GM21360 (cell line): Measurements from ENCODE around the gene AK8.
"Not testable (repeated sequence)": the region's sequence is repeated elsewhere in the genome, so short reads cannot be mapped to it uniquely, and the experiment has no call there.

ENCODE experiments used
- ATAC-seq: cut with Tn5 transposase; IDR thresholded peaks from one replicate; pipeline ENCODE4 v1.9.1; 2021; ENCODE audit warnings: mild to moderate bottlenecking, moderate library complexity; ENCODE audit not compliant: unreplicated experiment

The AK8 gene

DNA sequence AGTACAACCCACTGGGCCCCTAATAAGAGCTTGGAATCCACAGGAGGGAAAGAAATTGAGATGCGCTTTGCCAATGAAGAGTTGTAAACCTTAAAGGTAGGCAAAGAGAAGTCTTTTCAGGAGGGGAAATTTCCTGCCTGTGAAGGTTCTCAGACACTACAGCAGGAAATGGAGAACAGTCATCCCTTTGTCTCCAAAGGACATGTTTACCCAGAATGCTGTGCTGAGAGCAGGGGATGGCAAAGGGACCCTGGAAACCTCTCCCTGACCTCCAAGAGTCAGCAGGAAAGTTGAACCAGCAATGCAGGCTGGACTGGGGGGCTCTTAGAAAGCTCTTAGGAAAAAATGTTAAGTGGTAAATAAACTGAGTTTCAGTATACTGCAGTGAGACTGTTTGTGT, 103.2 kb downstream of the AK8 start:
- no peak for ATAC-seq

DNA sequence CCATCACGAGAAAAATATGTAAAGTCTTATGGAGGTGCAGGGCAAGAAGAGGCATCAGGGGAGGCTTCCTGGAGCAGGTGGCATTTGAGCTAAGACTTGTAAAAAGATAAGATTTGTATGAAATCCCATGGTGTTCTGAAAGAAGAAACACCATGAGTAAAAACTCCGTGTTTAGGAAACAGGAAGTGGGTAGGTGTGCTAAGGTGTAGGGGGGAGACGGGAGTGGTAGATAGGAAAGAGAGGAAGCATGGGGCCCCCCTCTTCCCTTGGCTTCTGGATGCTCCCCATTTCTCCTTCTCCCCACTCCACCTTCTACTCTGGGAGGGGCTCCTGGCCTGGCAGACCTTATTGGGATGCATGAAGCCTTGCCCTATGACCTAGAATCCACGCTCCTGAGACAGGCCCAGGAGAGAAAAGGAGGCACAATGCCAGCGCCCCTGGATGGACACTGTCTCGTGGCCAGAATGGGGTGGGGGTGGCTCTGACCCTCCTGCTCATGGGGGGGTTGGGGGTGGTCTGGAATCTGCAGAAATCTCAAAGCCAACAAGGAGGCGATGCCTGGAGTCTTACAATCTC, 104.2 kb downstream of the AK8 start:
- no peak for ATAC-seq

- no peak for ATAC-seq
These were observed 105.0 kb downstream of the AK8 start for GRCh38 chr9:132773093-132773492.

DNA sequence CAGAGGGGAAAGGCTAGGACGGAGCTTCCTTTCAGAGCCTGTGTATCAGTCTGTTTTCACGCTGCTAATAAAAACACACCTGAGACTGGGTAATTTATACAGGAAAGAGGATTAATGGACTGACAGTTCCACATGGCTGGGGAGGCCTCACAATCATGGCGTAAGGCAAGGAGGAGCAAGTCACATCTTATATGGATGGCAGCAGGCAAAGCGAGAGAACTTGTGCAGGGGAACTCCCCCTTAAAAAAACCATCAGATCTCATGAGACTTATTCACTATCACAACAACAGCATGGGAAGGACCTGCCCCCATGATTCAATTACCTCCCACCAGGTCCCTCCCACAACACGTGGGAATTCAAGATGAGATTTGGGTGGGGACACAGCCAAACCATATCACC, 106.3 kb downstream of the AK8 start:
- ATAC-seq: not testable (repeated sequence)

DNA sequence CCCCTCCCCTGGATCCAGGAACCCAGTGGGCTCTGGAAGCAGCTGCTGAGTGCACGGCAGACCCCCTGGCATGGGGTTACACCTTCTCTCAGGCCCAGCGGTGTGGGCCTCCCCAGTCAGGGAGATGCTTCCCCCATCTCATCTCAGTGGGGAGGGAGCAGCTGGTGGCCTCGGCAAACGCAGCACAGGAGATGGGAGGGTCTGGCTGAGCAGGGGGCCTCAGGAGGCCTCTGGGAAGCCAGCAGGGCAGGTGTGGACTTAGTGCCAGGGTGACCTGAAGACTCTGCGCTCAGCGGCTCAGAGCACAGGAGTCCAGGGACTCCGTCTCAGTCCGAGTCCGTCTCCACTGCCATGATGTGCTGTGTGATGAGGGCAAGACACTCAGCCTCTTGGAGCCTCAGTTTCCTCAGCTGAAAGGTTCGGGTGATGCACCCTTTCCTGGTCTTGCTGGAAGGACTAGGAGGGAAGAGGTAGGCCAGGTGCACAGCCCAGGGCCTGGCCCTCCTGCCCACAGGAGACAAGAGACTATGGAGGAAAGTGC, 107.2 kb downstream of the AK8 start:
- ATAC-seq: no peak

- ATAC-seq: no peak
These were observed 107.9 kb downstream of the AK8 start for GRCh38 chr9:132769906-132770769.

GRCh38 chr9:132768932-132769905, 108.9 kb downstream of the AK8 start:
- peak; percentile 57 for ATAC-seq

DNA sequence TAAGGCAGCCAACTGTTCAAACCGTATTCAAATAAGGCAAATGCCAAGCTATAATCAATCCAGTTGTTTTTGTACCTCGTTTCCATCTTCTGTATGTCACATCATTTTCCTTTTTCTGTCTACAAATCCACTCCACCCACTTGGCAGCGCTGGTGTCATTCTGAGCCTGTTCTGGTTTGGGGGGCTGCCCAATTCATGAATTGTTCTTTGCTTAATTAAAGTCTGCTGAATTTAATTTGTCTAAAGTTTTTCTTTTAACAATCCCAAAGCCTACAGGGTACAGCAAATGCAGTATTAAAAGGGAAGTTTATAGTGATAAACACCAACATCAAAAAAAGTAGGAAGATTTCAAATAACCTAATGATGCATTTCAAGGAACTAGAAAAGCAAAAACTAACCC, 114.5 kb downstream of the AK8 start:
- ATAC-seq: no peak

- no peak for ATAC-seq
These were observed 115.2 kb downstream of the AK8 start for GRCh38 chr9:132762896-132763295.

GRCh38 chr9:132761602-132762001, 116.5 kb downstream of the AK8 start:
- ATAC-seq: no peak

- no peak for ATAC-seq
These were observed 118.0 kb downstream of the AK8 start for GRCh38 chr9:132760057-132760456.

DNA sequence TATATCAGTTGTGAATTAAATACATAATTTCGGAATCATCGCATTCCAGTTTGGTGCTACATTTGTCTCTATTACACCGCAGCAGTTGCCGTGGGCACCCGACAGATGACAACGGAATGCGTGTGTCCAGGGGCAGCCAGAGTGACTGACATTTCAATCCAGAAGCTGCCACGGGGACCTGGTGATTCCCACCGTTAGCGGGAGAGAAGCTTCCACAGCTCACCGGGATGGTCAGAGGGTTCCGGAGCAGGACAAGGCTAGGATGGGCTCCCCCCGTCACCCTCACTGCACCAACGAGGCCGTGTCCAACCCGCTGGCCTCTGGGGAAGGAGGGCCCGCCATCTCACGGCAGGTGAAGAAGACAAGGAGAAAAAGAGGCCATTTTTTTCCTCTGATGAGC, 121.1 kb downstream of the AK8 start:
- no peak for ATAC-seq

DNA sequence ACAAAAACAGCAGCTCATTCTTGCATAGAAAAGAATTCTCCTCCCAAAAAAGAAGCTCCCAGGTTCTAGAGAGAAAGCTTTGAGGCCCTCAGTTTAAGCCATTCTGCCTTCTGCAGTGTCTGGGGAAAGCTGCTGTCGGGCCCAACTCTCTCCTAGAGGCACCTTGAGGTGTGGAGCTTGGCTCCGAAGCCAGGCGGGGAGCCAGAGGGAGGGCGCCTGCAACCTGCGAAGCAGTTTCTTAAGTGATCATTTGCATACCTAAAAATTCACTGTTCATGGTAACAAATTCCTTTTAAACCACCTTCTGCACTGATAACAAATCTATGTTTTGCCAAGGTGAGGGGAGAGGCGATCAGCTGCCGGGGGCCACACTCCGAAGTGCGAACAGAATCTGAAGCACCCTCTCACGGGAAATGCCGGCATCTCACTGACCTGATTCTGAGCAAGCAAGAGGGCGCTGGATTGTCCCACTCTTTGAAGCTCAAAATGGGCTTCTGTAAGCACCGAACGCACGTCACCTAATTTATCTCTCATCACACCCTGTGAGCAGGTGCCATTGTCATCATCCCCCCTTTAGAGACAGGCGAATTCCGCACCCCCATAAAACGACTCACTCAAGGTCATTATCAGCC, 121.8 kb downstream of the AK8 start:
- ATAC-seq: no peak

DNA sequence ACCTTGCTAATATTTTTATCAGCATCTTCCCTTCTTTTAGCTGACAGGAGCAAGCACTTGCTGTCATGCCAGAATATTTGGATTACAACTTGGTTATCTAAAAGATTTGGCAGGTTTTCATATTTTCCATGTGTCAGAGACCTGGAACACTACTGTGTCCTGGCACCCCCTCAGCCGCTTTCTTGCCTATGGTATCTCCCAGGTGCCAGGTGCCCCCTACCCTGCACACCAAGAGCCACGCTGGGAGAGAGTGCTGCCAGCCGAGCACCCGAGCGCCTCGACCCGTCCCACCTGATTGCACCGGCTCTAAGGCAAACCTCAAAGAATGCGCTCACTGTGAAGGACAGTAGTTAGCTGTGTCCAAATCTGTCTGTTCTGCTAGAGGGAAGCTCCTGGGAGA, 123.0 kb downstream of the AK8 start:
- ATAC-seq: no peak

DNA sequence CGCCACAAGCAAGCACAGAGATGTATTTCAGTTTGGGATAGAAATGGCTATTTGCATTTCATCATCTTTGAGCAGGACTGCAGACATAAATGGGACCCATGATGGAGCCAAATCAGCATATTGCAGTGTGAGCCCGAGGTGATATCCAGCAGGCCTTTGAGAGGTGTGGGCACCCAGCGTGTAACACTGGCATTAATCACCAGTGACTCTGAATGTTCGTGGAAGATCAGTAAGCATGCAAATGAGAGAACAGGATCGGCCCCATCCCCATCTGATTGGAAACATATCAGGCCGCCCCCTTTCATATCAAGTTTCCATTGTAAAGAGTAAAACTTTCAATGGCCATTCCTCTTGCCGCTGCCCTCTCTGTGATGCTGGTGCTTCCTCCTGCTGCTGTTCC, 123.8 kb downstream of the AK8 start:
- no peak for ATAC-seq

- no peak for ATAC-seq
These were observed 124.5 kb downstream of the AK8 start for GRCh38 chr9:132753593-132753880.

- no peak for ATAC-seq
These were observed 125.0 kb downstream of the AK8 start for GRCh38 chr9:132752877-132753592.

GRCh38 chr9:132750668-132751067, 127.4 kb downstream of the AK8 start:
- no peak for ATAC-seq

DNA sequence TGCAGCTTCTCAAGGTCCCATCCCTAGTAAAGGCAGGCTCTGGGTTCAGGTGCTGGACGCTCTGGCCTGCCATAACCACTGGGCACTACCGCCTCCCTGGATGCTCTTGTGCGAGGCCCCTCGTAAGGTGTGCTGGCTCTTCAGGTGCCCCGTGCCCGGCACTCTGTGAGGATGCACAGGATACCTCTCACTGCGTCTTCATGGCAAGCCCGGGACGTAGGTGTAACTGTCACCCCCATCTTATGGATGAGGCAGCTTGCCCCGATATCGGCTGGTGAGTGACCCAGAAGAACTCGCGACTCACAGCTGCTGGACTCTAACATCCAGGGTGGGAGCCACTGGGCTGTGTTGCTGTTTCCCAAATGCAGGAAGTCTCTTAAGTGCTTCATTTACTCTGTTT, 128.8 kb downstream of the AK8 start:
- ATAC-seq: no peak

GRCh38 chr9:132748450-132748849, 129.6 kb downstream of the AK8 start:
- ATAC-seq: no peak
